NCI-H1930 (cell line): Measurements from ENCODE around the gene CHMP2B.

Experiments
- DNase-seq, 2 experiments: peaks; one replicate each; lab custom pipeline; 2025; lab: John Stamatoyannopoulos, UW

Gene CHMP2B, protein sequence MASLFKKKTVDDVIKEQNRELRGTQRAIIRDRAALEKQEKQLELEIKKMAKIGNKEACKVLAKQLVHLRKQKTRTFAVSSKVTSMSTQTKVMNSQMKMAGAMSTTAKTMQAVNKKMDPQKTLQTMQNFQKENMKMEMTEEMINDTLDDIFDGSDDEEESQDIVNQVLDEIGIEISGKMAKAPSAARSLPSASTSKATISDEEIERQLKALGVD

GRCh38 chr3:87227104-87227834 is at the start of gene CHMP2B:
CHMP2B (plus strand) TSS chr3:87227309; CDS start chr3:87227523, 214 bp downstream.
- DNase-seq: peak; percentile 68 to 78

DNA sequence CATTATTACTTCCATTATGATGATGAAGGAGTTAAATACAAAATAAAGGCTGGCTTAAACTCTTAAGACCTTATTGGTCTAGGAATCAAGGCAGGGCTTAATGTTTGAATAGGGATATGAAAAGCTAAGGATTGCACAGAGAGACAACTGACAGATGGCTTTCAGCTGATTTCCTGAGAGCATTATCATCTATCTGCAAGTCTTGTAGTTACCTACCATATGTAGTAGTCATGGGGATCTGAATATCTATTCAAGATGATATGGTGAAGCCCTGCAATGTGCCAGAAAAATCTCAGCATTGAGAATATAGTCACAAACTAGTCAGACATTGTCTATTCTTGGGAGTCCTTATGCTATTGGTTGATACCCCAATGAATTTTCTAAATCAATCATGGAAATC is 47.5 kb upstream of the CHMP2B start:
- no peak for DNase-seq

DNA sequence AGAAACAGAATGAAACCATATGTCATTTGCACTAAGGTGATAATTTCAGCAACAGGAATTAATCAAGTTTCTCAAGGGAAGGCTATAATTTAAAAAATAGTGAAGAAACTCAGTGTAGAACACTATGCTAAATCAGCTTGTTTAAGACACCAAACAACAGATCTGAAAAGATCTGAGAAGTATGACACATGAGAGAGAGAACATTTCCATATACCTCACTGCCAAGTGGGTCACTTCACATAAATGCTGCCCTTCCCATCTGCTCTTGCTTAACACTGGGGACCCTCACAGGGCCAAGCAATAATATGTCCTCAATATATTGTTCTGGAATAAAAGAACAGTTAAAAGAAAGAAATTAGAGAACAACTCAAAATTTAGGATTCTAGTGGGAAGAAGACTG is 45.6 kb upstream of the CHMP2B start:
- DNase-seq: no peak

DNA sequence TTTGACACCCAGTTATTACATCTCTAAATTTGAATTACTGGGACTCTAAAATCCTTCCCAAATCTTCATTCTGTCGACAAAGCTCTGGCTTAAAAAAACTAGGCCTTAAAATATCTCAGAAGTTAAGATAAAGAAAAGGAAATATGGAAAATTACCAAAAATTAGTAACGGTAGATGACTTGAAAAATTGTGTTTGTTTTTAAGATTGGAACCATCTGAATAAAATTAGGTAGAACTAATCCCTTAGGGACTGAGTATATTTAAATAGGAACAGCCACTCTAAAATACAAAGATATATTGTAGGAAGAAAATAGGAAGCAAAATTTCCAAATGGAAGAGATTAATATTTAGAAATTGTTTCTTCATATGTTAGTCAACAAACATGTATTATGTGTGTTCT is 45.1 kb upstream of the CHMP2B start:
- DNase-seq: no peak

DNA sequence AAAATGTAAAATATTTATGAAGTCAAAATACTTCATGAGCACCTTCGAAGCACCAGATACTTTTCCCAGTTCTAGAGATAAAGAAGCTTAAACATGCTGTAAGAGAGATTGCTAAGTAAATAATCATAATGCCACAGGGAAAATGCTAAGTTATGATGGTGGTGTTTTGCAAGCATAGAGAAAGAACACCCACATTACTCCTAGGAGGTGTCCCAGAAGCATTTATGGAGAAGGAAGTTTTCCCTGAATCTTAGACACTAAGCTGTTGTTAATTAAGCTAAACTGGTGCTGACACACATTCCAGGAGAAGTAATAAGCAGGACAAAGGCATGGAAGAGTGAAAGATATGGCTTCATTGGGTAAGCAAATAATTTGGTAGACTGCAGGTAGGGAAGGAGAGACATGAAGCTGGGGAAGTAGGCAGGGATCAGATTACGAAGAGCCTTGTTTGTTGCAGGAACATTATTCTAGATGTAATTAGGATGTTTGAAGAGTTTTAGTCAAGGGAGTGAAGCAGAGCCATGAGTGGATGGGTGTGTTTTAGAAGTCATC is 40.4 kb upstream of the CHMP2B start:
- DNase-seq: no peak

GRCh38 chr3:87191175-87191574 is 35.9 kb upstream of the CHMP2B start:
- no peak for DNase-seq

GRCh38 chr3:87191641-87192040 is 35.5 kb upstream of the CHMP2B start:
- DNase-seq: no peak

DNA sequence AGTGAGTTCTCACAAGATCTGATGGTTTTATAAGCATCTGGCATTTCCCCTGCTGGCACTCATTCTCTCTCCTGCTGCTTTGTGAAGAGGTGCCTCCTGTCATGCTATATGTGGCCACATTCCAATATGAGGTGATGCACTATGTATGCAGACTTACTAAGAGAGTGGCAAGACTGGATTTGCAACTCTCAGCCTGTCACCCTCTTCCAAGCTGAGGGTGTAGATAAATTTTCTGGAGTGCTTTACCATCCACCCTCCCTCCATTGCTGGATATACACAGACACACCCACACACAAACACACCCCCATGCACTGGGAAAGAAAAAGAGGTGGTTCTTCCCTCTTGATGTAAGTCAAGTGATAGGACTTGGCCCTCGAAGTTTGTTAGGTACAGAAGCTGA is 30.2 kb upstream of the CHMP2B start:
- no peak for DNase-seq

DNA sequence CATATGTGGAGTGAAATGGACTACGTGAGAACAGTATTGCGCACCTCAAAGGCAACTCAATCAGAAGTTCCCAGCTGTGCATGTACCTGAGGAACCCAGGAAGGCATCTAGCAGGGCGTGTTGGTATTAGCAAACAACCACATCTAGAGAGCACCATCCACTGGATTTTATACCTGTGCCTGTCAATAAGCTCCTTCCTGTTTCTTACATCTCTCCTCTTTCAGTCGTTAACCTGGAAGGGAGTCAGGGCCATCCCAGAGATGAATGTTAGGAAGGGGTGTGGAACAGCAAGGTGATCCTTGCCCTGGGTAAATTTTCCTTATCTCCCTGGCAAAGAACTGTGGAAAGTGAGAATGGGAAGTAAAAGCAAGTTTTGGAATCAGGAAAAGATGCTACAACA is 29.6 kb upstream of the CHMP2B start:
- no peak for DNase-seq

- no peak for DNase-seq
Observed at GRCh38 chr3:87198774-87199173, 28.3 kb upstream of the CHMP2B start.

GRCh38 chr3:87199628-87200027 is 27.5 kb upstream of the CHMP2B start:
- no peak for DNase-seq

GRCh38 chr3:87200060-87200647 is 27.0 kb upstream of the CHMP2B start:
- no peak for DNase-seq

GRCh38 chr3:87201727-87202126 is 25.4 kb upstream of the CHMP2B start:
- peak in 1 of 2 experiments; percentile 25 for DNase-seq

GRCh38 chr3:87203809-87204208 is 23.3 kb upstream of the CHMP2B start:
- DNase-seq: no peak

- DNase-seq: no peak
Observed at GRCh38 chr3:87206070-87206469, 21.0 kb upstream of the CHMP2B start.

DNA sequence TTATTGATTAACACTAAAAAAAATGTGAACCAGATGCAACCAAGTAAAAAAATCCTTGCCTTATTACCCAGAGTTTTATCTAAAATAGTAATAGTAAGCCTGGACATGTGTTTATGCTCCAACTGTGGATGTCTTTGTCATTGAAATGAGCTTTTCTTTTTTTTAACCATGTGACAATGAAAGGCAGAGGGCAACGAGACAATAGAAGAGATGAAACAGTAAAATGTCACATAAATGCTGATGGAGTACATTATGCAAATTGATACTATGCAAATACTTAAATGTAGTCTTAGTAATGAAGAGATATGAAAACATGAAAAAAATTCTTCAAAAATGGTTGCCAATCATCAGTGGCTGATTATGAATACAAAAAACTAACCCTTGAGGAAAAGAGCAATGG is 20.5 kb upstream of the CHMP2B start:
- no peak for DNase-seq

DNA sequence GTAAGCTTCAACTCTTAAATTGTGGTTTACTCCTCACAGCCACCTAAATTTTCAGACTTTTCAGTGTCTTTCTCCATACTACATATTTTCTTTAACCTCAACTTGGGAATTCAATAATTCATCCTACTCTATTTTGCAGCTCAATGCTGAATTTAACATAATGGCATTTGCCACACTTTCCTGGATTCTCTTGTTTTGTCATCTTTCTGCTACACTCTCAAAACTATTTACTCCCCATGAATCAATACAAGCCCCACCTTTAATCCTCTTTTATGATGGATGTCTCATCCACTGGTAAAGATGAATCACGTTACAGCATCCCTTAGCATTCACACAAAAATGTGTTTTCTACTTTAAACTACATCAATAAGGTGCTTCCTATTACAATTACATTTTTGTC is 19.6 kb upstream of the CHMP2B start:
- DNase-seq: no peak

DNA sequence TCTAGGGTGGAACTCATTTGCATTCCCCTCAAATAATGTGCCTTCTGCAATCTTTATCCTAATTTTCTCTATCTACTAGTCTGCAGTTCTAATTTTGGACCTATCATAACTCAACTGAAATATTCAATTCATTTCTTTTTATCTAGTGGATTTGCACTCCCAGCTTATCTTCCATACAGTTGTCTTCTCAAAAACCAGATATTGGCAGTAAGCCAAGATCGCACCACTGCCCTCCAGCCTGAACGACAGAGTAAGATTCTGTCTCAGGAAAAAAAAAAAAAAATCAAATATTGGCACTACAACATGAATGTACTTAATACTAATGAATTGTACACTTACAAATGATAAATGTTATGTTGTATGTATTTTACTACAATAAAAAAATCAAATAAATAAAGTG is 18.0 kb upstream of the CHMP2B start:
- no peak for DNase-seq

- DNase-seq: no peak
Observed at GRCh38 chr3:87218560-87218959, 8.5 kb upstream of the CHMP2B start.

DNA sequence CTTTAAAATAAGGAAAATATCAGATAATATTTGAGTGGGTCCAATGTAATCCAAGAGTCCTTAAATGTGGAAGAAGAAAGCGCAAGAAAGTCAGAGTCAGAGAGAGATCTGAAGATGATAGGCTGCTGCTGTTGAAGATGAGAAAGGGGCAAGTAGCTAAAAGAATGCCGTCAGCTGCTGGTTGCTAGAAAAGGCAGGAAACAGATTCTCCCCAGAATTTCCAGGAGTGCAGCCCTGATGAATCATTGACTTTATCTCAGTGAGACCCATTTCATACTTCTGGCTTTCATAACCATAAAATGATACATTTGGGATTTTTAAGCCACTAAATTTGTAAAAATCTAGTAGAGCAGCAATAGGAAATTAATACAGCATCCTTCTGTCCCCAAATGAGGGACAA is 7.5 kb upstream of the CHMP2B start:
- DNase-seq: no peak

DNA sequence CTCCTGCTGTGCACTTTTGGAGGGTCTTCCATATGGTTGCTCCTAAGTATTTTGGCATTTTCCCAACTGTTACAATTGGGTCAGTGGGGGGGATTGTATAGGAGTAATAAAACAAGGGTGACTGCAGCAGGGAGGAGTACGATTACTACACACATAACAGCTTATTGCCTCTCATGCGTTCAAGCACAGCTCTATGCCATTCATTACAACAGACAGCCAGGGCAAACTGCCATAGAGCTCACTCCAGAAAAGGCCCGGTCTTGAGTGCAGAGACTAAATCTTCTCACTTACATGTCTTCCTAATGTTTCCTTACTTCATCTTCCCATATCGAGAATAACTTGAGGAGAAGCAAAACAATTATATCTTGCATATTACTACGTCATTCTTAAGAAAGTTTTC is 1.4 kb upstream of the CHMP2B start:
- DNase-seq: no peak

GRCh38 chr3:87227835-87228144 is 681 bp downstream of the CHMP2B start:
- DNase-seq: no peak

GRCh38 chr3:87228316-87228715 is 1.2 kb downstream of the CHMP2B start:
- DNase-seq: no peak
